Left ventricle myocardium inferior (tissue), 1 donor: Measurements from ENCODE around the gene APCDD1L. TPM values are rescaled to one million over a fixed set of nuclear protein-coding genes. Genes with fewer than 3 reads are reported as not detected.

Experiments
- DNase-seq: peaks from one replicate; pipeline ENCODE4 v3.0.0-alpha.2; 2020
- H3K27ac ChIP-seq: fragments of 200-600 bp; replicated peaks from 2 replicates; pipeline ENCODE4 v1.8.0; 2021
- H3K27me3 ChIP-seq: fragments of 200-600 bp; 2 replicates; pipeline ENCODE4 v1.8.0; 2021; ENCODE audit warnings: low read depth
- H3K36me3 ChIP-seq: fragments of 200-600 bp; 2 replicates; pipeline ENCODE4 v1.8.0; 2021
- H3K4me1 ChIP-seq: fragments of 200-600 bp; 2 replicates; pipeline ENCODE4 v1.8.0; 2021
- H3K4me3 ChIP-seq: fragments of 200-600 bp; 2 replicates; pipeline ENCODE4 v1.8.0; 2021; ENCODE audit warnings: mild to moderate bottlenecking, moderate library complexity
- H3K9me3 ChIP-seq: fragments of 200-600 bp; replicated peaks from 2 replicates; pipeline ENCODE4 v1.8.0; 2021
- CTCF ChIP-seq: fragments of 200-600 bp; IDR thresholded peaks from 2 replicates; pipeline ENCODE4 v1.8.0; 2021; ENCODE audit warnings: antibody characterized with exemption, mild to moderate bottlenecking, borderline replicate concordance
- intact Hi-C: fragments of 100-400 bp; cut with micrococcal nuclease; formaldehyde crosslinking; loops from one replicate; pipeline ENCODE4 v1.11.0; 2022
- total RNA-seq: library from RNA; stranded (reverse); fragmentation: NEBNext Ultra II Directional; extraction: Animal tissue kit (Norgen Biotek cat#: 25700); gene quantifications from one replicate; pipeline ENCODE4 v1.2.1, GENCODE V29; 2021
- donor health status: DM: no; HTN: yes; CAD: no; lungs with severe emphysema.

The APCDD1L gene
- total RNA-seq, 1 donor from 2014 or later, result 0.91 TPM

GRCh38 chr20:58500256-58500655 is 14.9 kb downstream of the APCDD1L start:
- no peak overlapping the region for H3K27ac ChIP-seq
- H3K27me3 ChIP-seq, result no peaks in the 10 kb centered on the region
- peaks cover 38% of the 10 kb centered on the region for H3K9me3 ChIP-seq
- no peaks in the 10 kb centered on the region for H3K4me1 ChIP-seq
- no peak overlapping the region for H3K4me3 ChIP-seq
- no peak for TF ChIP-seq CTCF
- no peak for DNase-seq
- intact Hi-C loops, result no loop called here
- H3K36me3 ChIP-seq, result no peaks in the 10 kb centered on the region

- intact Hi-C loops, result no loop called here
- peaks cover 21% of the 10 kb centered on the region for H3K9me3 ChIP-seq
- H3K36me3 ChIP-seq, result no peaks in the 10 kb centered on the region
- no peak for TF ChIP-seq CTCF
- H3K27me3 ChIP-seq, result no peaks in the 10 kb centered on the region
- DNase-seq, result no peak
- no peak overlapping the region for H3K4me3 ChIP-seq
- no peak overlapping the region for H3K27ac ChIP-seq
- H3K4me1 ChIP-seq, result no peaks in the 10 kb centered on the region
These were observed 16.6 kb downstream of the APCDD1L start for GRCh38 chr20:58498470-58499068.

- Histone ChIP-seq H3K4me1 (no peaks in the 10 kb centered on the region), H3K27me3 (no peaks in the 10 kb centered on the region), H3K9me3 (peaks cover 14% of the 10 kb centered on the region), H3K27ac (no peak overlapping the region), H3K4me3 (no peak overlapping the region), H3K36me3 (no peaks in the 10 kb centered on the region)
- DNase-seq, result no peak
- intact Hi-C loops, result no loop called here
- no peak for TF ChIP-seq CTCF
These were observed 17.3 kb downstream of the APCDD1L start for GRCh38 chr20:58497724-58498469.

- Histone ChIP-seq H3K4me3 (no peak overlapping the region), H3K36me3 (no peaks in the 10 kb centered on the region), H3K4me1 (no peaks in the 10 kb centered on the region), H3K9me3 (peaks cover 11% of the 10 kb centered on the region), H3K27me3 (no peaks in the 10 kb centered on the region), H3K27ac (no peak overlapping the region)
- DNase-seq, result no peak
- no peak for TF ChIP-seq CTCF
- intact Hi-C loops, result no loop called here
These were observed 18.0 kb downstream of the APCDD1L start for GRCh38 chr20:58497076-58497641.

- no peak overlapping the region for H3K4me3 ChIP-seq
- no peaks in the 10 kb centered on the region for H3K36me3 ChIP-seq
- TF ChIP-seq CTCF, result no peak
- intact Hi-C loops, result no loop called here
- H3K9me3 ChIP-seq, result peaks cover 6% of the 10 kb centered on the region
- no peak for DNase-seq
- H3K4me1 ChIP-seq, result no peaks in the 10 kb centered on the region
- H3K27me3 ChIP-seq, result no peaks in the 10 kb centered on the region
- H3K27ac ChIP-seq, result no peak overlapping the region
These were observed 18.8 kb downstream of the APCDD1L start for GRCh38 chr20:58496429-58496769.
